ENCODE data around the gene ACTL7A. TPM values are rescaled to one million over a fixed set of nuclear protein-coding genes. Genes with fewer than 3 reads are reported as not detected.
A peak's percentile ranks its signal among the peaks of the same experiment; 100 is the strongest.

ACTL7A gene
- total RNA-seq, 1 experiment from 2014 or later: not detected

GRCh38 chr9:108815156-108815555 lies 46.9 kb upstream of the ACTL7A start:
- no peaks in the 10 kb centered on the region for H3K9me3 Mint-ChIP-seq (ENCODE audit: unreplicated experiment)
- no TSS peak for BruUV-seq (replicated peaks)
- no peak overlapping the region for H3K27ac Mint-ChIP-seq (ENCODE audit: unreplicated experiment)
- no peak for TF ChIP-seq CTCF (IDR thresholded peaks at IDR 0.05; ENCODE audit: insufficient read depth in 1 of 2, low read depth in 1 of 2, low read length in 1 of 2, severe bottlenecking in 1 of 2, unreplicated experiment in 1 of 2)
- Histone ChIP-seq H3K36me3 (ENCODE audit: control insufficient read depth, insufficient read depth, low read length) (no peaks in the 10 kb centered on the region), H3K4me1 (no peaks in the 10 kb centered on the region), H3K27me3 (replicated peaks; ENCODE audit: control insufficient read depth, insufficient read depth, low read length) (no peaks in the 10 kb centered on the region; the same call in 1 of the 2 replicates), H3K4me3 (ENCODE audit: low read depth, low read length) (no peak overlapping the region), H3K9me3 (no peaks in the 10 kb centered on the region)
- peaks cover 7% of the 10 kb centered on the region for H3K27me3 Mint-ChIP-seq (ENCODE audit: insufficient read depth, unreplicated experiment)
- H3K36me3 Mint-ChIP-seq (ENCODE audit: insufficient read depth, unreplicated experiment): no peaks in the 10 kb centered on the region
- ChIA-PET CTCF (no interaction called here), POLR2A (no interaction called here)
- intact Hi-C loops (cut with micrococcal nuclease; ENCODE audit: unreplicated experiment): no loop called here
- no peak overlapping the region for H3K4me3 Mint-ChIP-seq (ENCODE audit: unreplicated experiment)
- DNase-seq: peak; percentile 23 to 46
- H3K4me1 Mint-ChIP-seq (ENCODE audit: low read depth, unreplicated experiment): no peaks in the 10 kb centered on the region

DNA sequence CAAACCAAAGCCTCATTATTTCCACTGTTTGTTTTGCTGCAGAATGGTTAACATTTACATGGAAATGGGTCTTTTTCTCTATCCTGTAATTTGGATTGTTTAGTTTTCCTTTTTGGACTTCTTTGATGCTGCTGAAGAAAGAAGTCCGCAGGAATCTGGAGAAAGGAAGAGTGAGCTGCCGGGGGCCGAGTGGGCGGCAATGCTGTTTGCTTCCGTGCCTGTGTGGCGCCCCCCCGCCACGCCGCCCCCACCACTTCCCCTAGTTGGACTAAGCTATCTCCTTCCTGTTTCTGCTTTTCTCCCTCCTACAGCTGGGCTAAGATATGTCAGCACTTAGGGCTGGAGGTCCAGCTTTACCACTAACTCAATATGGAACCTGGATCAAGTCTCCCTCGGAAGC lies 46.0 kb upstream of the ACTL7A start:
- H3K4me1 Mint-ChIP-seq (ENCODE audit: low read depth, unreplicated experiment): no peaks in the 10 kb centered on the region
- no peaks in the 10 kb centered on the region for H3K36me3 Mint-ChIP-seq (ENCODE audit: insufficient read depth, unreplicated experiment)
- Histone ChIP-seq H3K9me3 (no peaks in the 10 kb centered on the region; the same call in 1 of the 2 replicates), H3K36me3 (ENCODE audit: control insufficient read depth, insufficient read depth, low read length) (no peaks in the 10 kb centered on the region), H3K4me3 (ENCODE audit: low read depth, low read length) (no peak overlapping the region), H3K4me1 (no peaks in the 10 kb centered on the region), H3K27me3 (replicated peaks; ENCODE audit: control insufficient read depth, insufficient read depth, low read length) (no peaks in the 10 kb centered on the region)
- no peak for TF ChIP-seq CTCF (IDR thresholded peaks at IDR 0.05; ENCODE audit: insufficient read depth in 1 of 2, low read depth in 1 of 2, low read length in 1 of 2, severe bottlenecking in 1 of 2, unreplicated experiment in 1 of 2)
- POLR2A ChIA-PET: no interaction called here
- H3K27me3 Mint-ChIP-seq (ENCODE audit: insufficient read depth, unreplicated experiment): peaks cover 6% of the 10 kb centered on the region
- H3K4me3 Mint-ChIP-seq (ENCODE audit: unreplicated experiment): no peak overlapping the region
- BruUV-seq (replicated peaks): no TSS peak
- CTCF ChIA-PET: no interaction called here
- H3K9me3 Mint-ChIP-seq (ENCODE audit: unreplicated experiment): no peaks in the 10 kb centered on the region
- DNase-seq: no peak
- intact Hi-C loops (cut with micrococcal nuclease; ENCODE audit: unreplicated experiment): no loop called here
- no peak overlapping the region for H3K27ac Mint-ChIP-seq (ENCODE audit: unreplicated experiment)

DNA sequence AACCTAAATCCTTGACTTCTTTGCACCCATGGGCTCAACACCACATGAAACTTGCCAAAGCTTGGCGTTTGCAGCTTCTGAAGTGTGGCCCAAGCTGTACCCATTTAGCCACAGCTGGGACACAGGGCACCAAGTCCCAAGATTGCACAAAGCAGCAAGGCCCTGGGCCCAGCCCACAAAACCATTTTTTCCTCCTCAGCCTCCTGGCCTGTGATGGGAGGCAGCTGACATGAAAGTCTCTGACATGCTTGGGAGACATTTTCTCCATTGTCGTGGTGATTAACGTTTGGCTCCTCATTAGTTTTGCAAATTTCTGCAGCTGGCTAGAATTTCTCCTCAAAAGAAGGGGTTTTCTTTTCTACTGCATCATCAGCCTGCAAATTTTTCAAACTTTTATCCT lies 38.2 kb upstream of the ACTL7A start:
- intact Hi-C loops (cut with micrococcal nuclease; ENCODE audit: unreplicated experiment): no loop called here
- Mint-ChIP-seq H3K9me3 (ENCODE audit: unreplicated experiment) (peaks cover 33% of the 10 kb centered on the region), H3K27me3 (ENCODE audit: insufficient read depth, unreplicated experiment) (no peaks in the 10 kb centered on the region), H3K4me1 (ENCODE audit: low read depth, unreplicated experiment) (no peaks in the 10 kb centered on the region), H3K36me3 (ENCODE audit: insufficient read depth, unreplicated experiment) (no peaks in the 10 kb centered on the region), H3K27ac (ENCODE audit: unreplicated experiment) (no peak overlapping the region), H3K4me3 (ENCODE audit: unreplicated experiment) (no peak overlapping the region)
- H3K27me3 ChIP-seq (replicated peaks; ENCODE audit: control insufficient read depth, insufficient read depth, low read length): no peaks in the 10 kb centered on the region
- no peaks in the 10 kb centered on the region; the same call in none of the 2 replicates for H3K9me3 ChIP-seq
- no peaks in the 10 kb centered on the region for H3K36me3 ChIP-seq (ENCODE audit: control insufficient read depth, insufficient read depth, low read length)
- ChIA-PET CTCF (no interaction called here), POLR2A (no interaction called here)
- H3K4me3 ChIP-seq (ENCODE audit: low read depth, low read length): no peak overlapping the region
- no peak for TF ChIP-seq CTCF (IDR thresholded peaks at IDR 0.05; ENCODE audit: insufficient read depth in 1 of 2, low read depth in 1 of 2, low read length in 1 of 2, severe bottlenecking in 1 of 2, unreplicated experiment in 1 of 2)
- no peaks in the 10 kb centered on the region for H3K4me1 ChIP-seq
- no peak for DNase-seq
- no TSS peak for BruUV-seq (replicated peaks)
